Measurements from ENCODE around the gene PLD4.

GRCh38 chr14:104938960-104939359 is 14.3 kb downstream of the PLD4 start:
- TF ChIP-seq CTCF (IDR thresholded peaks at IDR 0.05) (no peak), POLR2A (IDR thresholded peaks at IDR 0.05) (no peak)

All from lower leg skin (tissue), 3 donors.